NCI-H2227 treated with DMSO at 0.1 percent for 48 hours (cell line): ENCODE measurements around the gene GPR21.
A peak's percentile ranks its signal among the peaks of the same experiment; 100 is the strongest.

ENCODE experiments used
- DNase-seq: peaks from one replicate; lab custom pipeline; 2025; lab: John Stamatoyannopoulos, UW

The GPR21 gene, protein sequence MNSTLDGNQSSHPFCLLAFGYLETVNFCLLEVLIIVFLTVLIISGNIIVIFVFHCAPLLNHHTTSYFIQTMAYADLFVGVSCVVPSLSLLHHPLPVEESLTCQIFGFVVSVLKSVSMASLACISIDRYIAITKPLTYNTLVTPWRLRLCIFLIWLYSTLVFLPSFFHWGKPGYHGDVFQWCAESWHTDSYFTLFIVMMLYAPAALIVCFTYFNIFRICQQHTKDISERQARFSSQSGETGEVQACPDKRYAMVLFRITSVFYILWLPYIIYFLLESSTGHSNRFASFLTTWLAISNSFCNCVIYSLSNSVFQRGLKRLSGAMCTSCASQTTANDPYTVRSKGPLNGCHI

DNA sequence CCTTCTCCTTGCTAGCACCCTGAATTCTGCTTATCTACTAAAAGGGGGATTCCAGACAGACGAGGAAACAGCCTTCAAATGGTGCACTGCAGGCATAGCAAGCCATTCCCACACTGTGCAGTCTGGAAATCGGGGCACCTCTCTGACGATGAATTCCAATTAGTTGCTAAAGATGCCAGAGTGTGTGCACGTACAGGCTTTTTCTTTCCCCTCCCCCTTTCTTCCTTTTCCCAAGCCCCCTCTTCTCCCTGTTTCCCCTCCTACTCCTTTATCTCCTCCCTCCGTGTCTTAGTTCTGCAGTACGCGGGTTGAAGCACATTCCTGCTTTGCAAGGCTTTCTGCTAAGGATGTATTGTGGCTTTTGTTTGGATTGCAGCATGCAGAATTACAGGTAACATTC lies at the start of gene GPR21:
Gene GPR21, plus strand, starts transcription at position 316 of the 400 bp plus-strand sequence. CDS start 900 bp downstream, outside the sequence.
- peak; percentile 15 for DNase-seq

DNA sequence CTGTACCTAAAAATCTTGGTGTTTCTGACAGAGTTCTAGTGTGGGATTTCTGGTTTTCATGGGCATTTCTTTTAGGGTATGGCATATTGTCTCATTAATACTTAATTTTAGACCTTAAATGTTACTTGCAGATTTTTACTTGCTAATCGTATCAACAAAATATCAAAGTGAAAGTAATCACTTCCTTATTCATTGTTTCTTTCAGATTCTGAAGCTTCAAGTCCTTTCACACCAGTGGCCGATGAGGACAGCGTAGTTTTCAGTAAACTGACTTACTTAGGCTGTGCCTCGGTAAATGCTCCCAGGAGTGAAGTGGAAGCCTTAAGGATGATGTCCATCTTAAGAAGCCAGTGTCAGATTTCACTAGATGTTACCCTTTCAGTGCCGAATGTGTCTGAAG lies 47.5 kb upstream of the GPR21 start:
- no peak for DNase-seq

DNA sequence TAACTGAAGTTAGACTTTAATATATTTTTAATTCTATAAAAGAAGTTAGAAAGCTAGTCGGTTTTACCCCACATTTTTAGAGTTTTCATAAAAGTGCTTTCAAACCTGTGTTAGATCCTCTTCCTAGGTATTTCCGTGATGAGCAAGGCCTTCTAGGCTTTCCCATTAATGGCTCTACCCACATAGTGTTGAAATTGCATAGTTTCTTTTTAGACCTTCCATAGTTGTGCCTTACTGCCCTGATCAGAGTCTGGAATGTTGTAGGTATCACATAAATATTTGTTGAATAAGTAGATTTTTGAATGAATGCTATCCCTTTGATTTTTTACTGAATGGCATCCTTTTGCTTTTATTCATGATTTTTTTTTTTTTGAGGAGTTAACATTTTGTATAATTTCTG lies 45.3 kb upstream of the GPR21 start:
- DNase-seq: no peak

DNA sequence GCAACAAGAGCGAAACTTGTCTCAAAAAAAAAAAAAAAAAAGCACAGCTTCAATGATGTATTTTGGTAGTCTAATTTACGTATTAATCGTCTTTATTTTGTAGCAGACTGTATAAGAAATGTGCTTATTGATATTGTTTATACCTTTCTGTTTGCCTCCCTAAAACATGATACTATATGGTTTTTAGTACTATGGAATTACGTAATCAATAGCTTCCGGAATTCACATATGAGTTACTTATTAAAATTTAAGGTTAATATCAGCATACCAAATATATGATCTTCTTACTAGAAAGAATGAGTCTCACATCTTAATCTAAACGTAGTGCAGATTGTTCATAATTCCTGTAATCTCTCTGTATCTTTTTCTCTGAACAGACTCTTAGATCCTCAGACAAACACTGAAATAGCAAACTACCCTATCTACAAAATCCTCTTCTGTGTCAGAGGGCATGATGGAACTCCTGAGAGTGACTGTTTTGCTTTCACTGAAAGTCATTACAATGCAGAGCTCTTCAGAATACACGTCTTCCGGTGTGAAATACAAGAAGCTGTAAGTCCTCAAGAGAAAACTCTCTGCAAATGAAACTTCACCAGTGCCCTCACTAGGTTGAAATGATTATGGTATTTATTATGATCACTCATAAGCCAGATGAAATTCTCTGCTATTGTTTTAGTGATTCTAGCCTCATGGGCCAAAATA lies 44.4 kb upstream of the GPR21 start:
- DNase-seq: no peak

DNA sequence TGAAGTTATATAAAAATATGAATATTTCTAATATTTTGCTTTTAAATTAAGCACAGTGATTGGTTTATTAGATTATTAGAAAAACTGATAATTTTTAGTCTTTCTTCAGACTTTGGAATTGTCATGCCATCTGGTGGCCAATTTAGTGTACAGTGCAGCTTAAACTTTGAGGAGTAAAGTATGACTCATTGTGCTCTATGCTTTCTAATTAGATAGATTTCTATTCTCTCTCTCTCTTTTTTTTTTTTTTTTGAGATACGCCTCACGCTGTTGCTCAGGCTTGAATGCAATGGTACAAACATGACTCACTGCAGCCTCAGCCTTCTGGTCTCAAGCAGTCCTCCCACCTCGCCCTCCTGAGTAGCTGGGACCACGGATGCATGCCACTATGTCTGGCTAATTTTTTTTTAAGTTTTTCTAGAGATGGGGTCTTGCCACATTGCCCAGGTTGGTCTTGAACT lies 42.1 kb upstream of the GPR21 start:
- DNase-seq: no peak

DNA sequence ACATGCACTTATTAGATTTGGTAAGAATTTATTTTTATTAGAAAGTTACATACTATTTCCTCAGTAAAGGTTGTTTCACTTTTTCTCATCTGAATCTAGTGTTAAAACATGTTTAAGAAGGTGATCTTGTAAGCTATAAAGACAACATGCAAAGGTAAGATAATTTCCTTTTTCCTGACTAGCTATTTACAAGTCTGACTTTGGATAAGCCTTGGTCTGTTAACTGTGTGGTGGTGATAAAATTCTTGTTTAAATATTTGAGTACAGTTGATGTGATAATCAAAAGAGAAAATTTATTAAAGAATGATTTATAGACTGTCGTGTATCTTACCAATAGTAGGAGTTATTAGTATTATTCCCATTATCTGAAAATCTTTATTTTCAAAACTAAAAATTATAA lies 36.9 kb upstream of the GPR21 start:
- DNase-seq: no peak

DNA sequence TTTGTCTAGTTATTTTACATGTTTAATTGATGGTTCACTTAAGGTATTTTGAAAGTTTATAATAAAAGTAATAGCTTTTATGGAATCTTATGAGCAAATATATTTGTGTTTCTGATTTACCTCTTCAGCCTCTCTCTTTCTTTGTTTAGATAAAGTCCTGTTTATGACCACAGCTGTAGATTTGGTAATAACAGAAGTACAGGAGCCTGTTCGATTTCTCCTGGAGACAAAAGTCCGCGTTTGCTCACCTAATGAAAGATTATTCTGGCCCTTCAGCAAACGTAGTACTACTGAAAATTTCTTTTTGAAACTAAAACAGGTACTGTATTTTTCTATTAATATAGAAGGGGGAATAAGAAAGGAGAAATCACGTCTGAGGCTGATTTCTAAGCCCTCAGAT lies 35.0 kb upstream of the GPR21 start:
- no peak for DNase-seq

DNA sequence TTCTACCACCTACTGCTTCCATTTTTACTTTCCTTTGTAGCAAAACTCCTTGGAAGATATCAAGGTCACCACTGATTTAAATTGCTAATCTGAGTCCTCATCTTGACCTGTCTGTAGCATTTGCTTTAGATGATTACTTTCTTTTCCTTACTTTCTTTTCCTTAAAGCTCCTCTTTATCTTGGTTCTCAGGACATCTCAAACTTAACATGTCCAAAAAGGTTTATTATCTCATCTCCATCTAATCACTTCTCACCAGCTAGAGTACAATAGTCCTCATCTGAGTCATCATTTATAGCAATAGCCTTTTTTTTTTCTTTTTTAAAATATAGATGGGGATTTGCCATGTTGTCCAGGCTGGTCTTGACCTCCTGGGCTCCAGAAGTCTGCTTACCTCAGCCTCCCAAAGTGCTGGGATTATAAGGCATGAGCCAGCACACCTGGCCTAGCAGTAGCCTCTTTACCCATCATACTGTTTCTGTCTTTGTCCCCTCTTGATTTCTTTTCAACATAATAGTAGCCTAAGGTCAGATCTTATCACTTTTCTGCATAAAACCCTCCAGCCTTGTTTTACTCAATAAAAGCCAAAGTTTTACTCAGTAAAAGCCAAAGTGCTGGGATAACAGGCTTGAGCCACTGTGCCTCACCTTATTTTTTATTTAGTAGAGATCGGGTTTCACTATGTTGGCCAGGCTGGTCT lies 32.9 kb upstream of the GPR21 start:
- DNase-seq: no peak

DNA sequence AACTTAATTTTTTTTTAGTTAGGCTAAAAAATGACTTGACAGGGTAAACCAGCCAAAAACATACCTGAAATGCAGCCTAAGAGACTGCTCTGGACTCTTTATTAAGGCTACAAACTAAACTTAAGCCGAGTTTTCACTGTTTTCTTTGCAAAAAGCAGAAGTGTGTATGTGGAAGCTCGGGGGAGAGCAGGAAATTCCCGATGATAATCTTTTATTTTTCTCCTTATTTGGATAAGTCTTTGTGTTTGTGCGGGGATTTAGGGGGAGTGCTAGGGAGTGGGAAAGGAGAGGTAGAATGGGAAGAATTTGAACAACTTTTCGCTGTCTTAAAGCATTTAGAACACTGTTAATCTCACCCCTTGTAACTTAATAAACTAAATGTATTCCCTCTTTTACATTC lies 30.7 kb upstream of the GPR21 start:
- no peak for DNase-seq

DNA sequence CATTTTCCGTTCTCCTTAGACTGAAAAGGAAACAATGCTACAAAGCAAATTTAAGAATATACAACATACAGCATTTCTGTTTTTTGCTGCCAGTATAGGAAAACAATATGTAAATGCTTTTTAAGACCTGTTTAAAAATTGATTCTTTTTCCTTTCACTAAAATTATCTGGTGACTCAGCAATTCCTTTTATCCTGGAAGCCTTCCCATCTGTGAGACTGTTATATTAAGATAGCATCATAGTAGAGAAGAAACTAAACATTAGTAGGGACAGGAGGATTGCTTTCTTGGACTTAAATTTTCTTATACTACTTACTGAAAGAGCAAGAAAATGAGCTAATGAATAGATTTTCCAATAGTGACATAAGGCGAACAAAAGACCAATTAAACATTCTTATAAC lies 30.0 kb upstream of the GPR21 start:
- no peak for DNase-seq

DNA sequence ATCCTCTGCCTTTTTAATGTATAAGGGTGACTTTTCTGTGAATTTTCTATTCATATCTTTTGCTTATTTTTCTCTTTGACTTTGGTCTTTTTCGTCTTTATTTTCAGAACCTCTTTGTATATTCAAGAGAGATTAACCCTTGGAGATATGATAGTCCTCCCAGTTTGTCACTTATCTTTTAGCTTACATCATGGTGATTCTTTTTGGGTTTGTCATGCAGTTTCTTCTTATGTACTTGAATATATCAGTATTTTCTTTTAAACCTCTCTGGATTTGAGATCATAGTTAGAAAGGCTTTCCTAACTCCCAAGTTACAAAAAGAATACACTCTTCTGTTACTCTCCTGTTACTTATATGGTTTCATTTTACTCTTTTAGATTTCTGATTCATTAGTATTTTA lies 27.5 kb upstream of the GPR21 start:
- DNase-seq: no peak

DNA sequence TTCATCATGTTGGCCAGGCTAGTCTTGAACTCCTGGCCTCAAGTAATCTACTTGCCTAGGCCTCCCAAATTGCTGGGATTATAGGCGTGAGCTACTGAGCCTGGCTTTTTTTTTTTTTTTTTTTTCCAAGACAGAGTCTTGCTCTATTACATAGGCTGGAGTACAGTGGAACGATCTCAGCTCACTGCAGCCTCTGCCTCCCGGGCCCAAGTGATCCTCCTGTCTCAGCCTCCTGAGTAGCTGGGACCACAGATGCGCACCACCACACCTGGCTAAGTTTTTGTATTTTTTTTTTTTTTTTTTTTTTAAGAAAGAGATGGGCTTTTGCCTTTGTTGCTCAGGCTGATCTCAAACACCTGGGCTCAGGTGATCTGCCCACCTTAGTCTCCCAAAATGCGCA lies 26.2 kb upstream of the GPR21 start:
- no peak for DNase-seq

DNA sequence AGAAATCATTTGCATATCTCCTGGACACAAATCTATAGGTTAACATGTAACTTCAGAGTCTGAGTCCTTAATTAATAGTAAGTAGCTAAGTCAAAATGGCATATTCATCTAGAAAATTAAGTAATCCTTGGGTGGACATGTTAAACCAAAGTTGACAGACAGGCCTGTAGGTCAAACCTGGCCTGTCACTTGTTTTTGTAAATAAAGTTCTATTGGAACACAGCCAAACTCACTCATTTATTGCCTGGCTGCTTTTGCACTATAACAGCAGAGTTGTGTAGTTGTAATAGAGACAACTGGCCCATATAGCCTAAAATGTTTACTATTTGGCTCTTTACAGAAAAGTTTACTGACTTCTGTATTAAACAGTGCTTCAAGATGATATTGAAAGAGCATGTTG lies 24.6 kb upstream of the GPR21 start:
- no peak for DNase-seq

DNA sequence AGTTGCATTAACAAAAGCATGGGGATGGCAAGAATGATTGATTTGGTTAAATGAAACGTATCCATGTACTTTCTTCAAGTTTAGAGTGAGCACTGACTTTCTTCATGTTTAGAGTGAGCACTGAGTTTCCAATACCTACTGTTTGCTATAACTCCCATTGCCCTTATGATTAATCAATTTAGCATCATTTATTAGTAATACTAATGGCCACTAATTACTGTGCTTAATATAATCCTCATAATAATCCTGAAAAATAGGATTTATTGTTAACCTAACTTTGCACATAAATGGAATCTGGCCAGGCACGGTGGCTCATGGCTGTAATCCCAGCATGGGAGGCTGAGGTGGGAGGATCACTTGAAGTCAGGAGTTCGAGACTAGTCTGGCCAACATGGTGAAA lies 22.1 kb upstream of the GPR21 start:
- DNase-seq: no peak

DNA sequence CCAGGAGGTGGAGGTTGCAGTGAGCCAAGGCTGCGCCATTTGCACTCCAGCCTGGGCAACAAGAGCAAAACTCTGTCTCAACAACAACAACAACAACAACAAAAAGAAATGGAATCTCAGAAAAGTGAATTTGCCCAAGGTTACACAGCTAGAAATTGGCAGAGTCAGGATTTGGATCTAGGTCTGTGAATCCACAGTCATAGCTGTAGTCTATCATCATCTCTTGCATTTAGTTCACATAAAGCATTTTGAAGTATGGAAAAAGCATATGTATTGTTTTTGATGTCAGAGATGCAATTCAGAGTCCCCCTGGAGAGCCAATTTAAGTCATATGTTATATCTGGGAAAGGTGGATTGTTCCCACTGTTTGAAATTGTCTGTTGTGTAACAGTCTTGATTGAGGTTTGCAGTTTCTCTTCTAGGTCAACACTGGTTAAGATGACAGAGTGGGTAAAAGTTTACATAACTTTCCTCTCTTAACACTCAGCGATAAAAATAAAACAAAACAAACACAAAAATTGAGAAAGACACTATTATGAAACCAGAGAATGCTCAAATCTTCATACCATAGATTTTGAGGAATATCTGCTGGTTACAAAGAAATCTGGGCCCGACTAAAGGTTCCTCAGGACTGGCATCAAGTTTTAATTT lies 21.5 kb upstream of the GPR21 start:
- DNase-seq: no peak

DNA sequence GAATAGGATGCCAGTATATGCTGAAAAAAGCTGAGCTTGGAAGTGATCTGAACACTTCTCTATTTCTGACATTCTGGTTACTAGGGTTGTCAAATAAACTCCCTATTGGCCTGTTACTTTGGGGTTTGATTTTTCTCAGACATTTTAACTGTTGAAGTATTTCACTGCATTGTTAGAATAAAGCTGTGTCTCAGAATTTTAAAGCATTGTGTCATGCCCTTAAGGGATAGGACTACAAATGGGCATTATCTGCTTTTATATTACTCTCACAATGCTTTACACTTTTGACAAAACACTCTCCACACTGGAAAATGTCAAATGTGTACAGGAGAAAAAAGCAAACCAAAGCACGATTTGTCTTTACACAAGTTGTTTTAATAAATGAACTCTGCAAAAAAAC lies 16.8 kb upstream of the GPR21 start:
- no peak for DNase-seq

DNA sequence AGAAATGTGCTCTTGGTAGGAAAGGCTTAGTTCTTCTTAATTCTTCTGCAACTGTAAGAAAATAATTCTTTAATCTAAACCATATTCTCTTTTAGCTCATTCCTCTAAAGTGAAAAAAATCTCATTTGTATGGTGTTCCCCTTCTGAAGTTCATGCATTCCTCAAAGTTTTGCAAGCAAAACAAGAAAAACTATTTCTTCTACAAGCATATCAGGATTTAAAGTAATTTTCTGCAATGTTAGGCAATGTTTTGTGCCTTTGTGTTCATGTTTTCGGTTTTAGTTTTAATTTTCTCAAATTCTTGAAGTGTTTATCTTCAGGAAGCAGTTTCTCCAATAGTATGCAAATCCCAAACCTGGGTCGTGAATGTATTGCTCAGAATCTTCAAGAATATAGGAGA lies 12.7 kb upstream of the GPR21 start:
- DNase-seq: no peak

DNA sequence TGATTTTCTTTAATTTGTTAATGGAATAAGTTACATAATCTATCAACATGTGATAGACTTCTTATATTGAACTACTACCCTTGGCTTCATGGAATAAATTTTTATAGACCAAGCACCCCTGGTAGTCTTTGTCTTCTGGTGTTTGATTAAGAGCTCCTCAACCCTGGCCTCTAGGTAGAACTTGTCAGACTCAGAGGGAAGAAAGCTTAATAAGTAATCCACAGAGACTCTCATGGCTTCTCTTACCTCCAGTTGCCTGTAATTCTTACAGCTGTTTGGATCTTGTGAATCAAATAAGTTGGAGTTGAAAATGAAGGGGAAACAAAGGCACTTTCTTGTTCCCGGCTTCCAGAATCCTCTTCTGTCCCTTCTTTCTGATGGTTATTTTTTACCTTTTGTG lies 7.0 kb upstream of the GPR21 start:
- no peak for DNase-seq

DNA sequence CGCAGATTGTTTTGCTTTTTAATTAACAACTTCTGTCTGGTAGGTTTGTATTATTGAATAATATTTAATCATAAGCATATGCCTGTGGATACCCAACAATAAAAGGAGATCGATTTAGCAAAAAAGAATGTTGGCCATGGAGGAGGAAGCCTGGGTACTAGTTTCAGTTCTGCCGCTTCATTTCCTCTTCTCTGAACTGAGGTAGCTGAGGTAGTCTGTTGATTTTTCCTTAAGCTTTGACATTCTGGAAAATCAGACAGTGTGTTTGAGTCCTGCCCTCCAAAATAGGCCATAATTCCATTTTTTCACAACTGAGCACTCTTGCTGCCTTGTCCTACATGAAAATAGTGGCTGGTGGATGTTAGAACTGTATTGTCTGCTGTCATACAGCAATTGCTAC lies 6.0 kb upstream of the GPR21 start:
- DNase-seq: no peak

DNA sequence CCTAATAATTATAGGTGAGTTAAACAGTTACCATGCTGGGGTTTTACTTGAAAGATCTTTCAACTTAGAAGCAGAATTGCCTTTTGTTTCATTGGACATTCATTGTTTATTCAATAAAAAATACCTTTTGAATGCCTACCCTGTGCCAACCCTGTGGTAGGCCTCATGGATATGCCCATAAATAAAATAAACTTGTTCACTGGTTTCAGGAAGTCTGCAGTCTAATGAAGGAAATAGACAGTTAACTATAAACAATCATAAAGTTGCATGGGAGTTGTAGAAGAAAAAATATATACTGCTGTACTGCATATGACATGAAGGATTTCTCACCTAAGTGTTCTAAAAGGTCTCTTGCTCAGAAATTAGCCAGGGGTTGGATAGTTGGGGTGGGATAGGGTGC lies 5.3 kb upstream of the GPR21 start:
- DNase-seq: no peak

DNA sequence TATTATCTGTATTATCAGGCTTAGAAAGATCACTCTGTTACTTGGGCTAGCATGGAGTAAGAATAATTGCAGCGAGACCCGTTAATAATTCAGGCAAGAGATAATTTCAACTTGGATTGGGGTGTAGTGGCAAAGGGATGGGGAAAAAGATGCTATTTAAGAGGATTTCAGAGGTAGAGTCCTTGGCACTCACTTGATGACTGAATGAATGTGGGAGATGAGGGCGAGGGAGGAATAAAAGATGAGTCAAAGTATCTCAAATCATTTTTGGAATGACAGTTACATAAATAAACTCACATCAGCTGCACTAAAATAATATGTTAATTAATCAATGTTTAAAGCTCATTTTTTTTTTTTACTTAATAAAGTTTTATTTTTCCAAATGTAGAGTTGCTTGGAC lies 4.5 kb upstream of the GPR21 start:
- DNase-seq: no peak

DNA sequence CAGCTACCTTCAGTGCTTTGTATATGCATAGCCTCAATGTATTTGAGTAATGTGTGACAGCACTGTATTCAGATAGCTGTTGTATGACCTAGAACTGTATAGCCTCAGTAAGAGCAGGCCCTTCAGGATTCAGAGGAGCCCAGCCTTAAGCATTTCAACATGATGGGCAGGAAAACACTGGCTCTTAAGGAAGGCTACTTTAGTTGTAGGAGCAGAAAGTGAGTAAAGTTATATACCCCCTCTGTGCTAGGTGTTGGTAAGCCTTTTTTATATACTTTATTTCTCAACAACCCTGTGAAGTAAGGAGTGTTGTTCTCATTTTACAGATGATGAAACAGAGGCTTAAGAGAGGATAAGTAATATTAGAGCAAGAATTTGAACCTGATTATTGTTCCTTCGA lies 1.5 kb upstream of the GPR21 start:
- DNase-seq: no peak
